B cell (primary cell): ENCODE results near the gene COL6A1. TPM values are rescaled to one million over a fixed set of nuclear protein-coding genes. Genes with fewer than 3 reads are reported as not detected.

Experiments
- ATAC-seq: fragments of 200-7000 bp; cut with Tn5 transposase; one replicate; pipeline ENCODE4 v1.10.0; 2021; ENCODE audit warnings: low read depth, mild to moderate bottlenecking, moderate number of reproducible peaks, moderate library complexity
- CTCF ChIA-PET: fragments of 350-600 bp; sonication (Branson Sonifier 250); formaldehyde crosslinking; loops from one replicate; lab custom pipeline; 2021; ENCODE audit warnings: antibody characterized with exemption, inconsistent platforms; lab: Charles Lee
- POLR2A ChIA-PET: fragments of 350-600 bp; sonication (Branson Sonifier 250); formaldehyde crosslinking; loops from one replicate; lab custom pipeline; 2021; ENCODE audit warnings: antibody characterized with exemption; lab: Charles Lee
- DNase-seq: peaks from one replicate; pipeline ENCODE4 v3.0.0; 2013
- H2AFZ ChIP-seq: 2 replicates; pipeline ENCODE4 v1.6.1; 2012; ENCODE audit warnings: mild to moderate bottlenecking, low read depth, low read length; ENCODE audit not compliant: insufficient read depth, poor library complexity, severe bottlenecking
- H3K27ac ChIP-seq, 2 donors: 1 replicate in 1 of 2; 2 replicates in 1 of 2; pipeline ENCODE4 v1.5.1; 2012 to 2013; ENCODE audit warnings: low read length in 2 of 2, mild to moderate bottlenecking in 2 of 2, moderate library complexity in 1 of 2
- H3K27me3 ChIP-seq, 4 experiments: fragments of 200-600 bp in 1 of 4; sonication (generic) in 1 of 4; replicated peaks in 1 of 4; 1 replicate in 2 of 4; 2 replicates in 2 of 4; pipeline versions ENCODE4 v1.6.1 to v1.7.0; 2013 to 2016; ENCODE audit warnings: low read length in 3 of 4, mild to moderate bottlenecking in 2 of 4, mixed read lengths in 1 of 4, moderate library complexity in 1 of 4; ENCODE audit not compliant: insufficient read depth in 4 of 4, control insufficient read depth in 3 of 4; ENCODE audit errors: control extremely low read depth in 1 of 4
- H3K36me3 ChIP-seq, 2 experiments: replicated peaks in 1 of 2; 1 replicate in 1 of 2; 2 replicates in 1 of 2; pipeline versions ENCODE4 v1.6.1 to v1.7.1; 2013; ENCODE audit warnings: low read length in 1 of 2; ENCODE audit not compliant: insufficient read depth in 2 of 2, control insufficient read depth in 1 of 2; ENCODE audit errors: control extremely low read depth in 1 of 2, extremely low read depth in 1 of 2
- H3K4me1 ChIP-seq, 2 donors: fragments of 200-600 bp in 1 of 2; sonication (generic) in 1 of 2; 1 replicate in 1 of 2; 2 replicates in 1 of 2; pipeline versions ENCODE4 v1.5.1 to v1.6.1; 2013 to 2017; ENCODE audit warnings: low read length in 2 of 2; ENCODE audit not compliant: control insufficient read depth in 2 of 2, insufficient read depth in 2 of 2
- H3K4me2 ChIP-seq: replicated peaks from 2 replicates; pipeline ENCODE3; 2012; ENCODE audit warnings: mild to moderate bottlenecking, low read depth, low read length; ENCODE audit not compliant: poor library complexity, severe bottlenecking
- H3K4me3 ChIP-seq, 5 experiments: fragments of 200-600 bp in 1 of 5; sonication (generic) in 1 of 5; 1 replicate in 3 of 5; 2 replicates in 2 of 5; pipeline versions ENCODE4 v1.5.1 to v1.7.0; 2011 to 2016; ENCODE audit warnings: low read length in 4 of 5, mild to moderate bottlenecking in 4 of 5, low read depth in 2 of 5, control low read depth in 1 of 5, moderate library complexity in 1 of 5; ENCODE audit not compliant: insufficient read depth in 1 of 5; ENCODE audit errors: control extremely low read depth in 1 of 5, extremely low read depth in 1 of 5
- H3K79me2 ChIP-seq: fragments of 200-600 bp; sonication (generic); one replicate; pipeline ENCODE4 v1.6.0; 2016; ENCODE audit warnings: low read length; ENCODE audit not compliant: control insufficient read depth, insufficient read depth
- H3K9ac ChIP-seq: fragments of 200-600 bp; sonication (generic); 2 replicates; pipeline ENCODE4 v1.6.1; 2017; ENCODE audit warnings: mild to moderate bottlenecking, low read length, moderate library complexity
- H3K9me3 ChIP-seq, 3 donors: one replicate each; pipeline versions ENCODE4 v1.6.1 to v1.7.1; 2013; ENCODE audit warnings: low read length in 2 of 3; ENCODE audit not compliant: control insufficient read depth in 2 of 3, insufficient read depth in 1 of 3; ENCODE audit errors: control extremely low read depth in 1 of 3
- H4K20me1 ChIP-seq: 2 replicates; pipeline ENCODE4 v1.6.0; 2012; ENCODE audit warnings: mild to moderate bottlenecking, low read length; ENCODE audit not compliant: insufficient read depth, control insufficient read depth, poor library complexity, severe bottlenecking
- H3K27ac Mint-ChIP-seq: one replicate; pipeline ENCODE4 v1.8.0; 2021; ENCODE audit warnings: mixed read lengths
- H3K27me3 Mint-ChIP-seq: one replicate; pipeline ENCODE4 v1.8.0; 2021; ENCODE audit warnings: mixed read lengths
- H3K4me1 Mint-ChIP-seq: one replicate; pipeline ENCODE4 v1.8.0; 2021; ENCODE audit warnings: mixed read lengths
- H3K4me3 Mint-ChIP-seq: one replicate; pipeline ENCODE4 v1.8.0; 2021; ENCODE audit warnings: mixed read lengths
- H3K9me3 Mint-ChIP-seq: one replicate; pipeline ENCODE4 v1.8.0; 2022; ENCODE audit warnings: mixed read lengths; ENCODE audit not compliant: insufficient read depth
- CTCF ChIP-seq: fragments of 200-600 bp; IDR thresholded peaks from one replicate; pipeline ENCODE4 v1.8.0; 2022; ENCODE audit warnings: antibody characterized with exemption, mild to moderate bottlenecking
- EZH2 ChIP-seq: IDR thresholded peaks from 2 replicates; pipeline ENCODE4 v1.6.1; 2012; ENCODE audit warnings: borderline replicate concordance, low read depth, mild to moderate bottlenecking, moderate library complexity, low read length; ENCODE audit not compliant: insufficient read depth, poor library complexity, severe bottlenecking
- WGBS: methylation state at CpG from one replicate; pipeline ENCODE4 v1.1.5; 2013; ENCODE audit warnings: missing lambda C conversion rate; ENCODE audit not compliant: insufficient coverage; 5-methylcytosine and 5-hydroxymethylcytosine counted together
- intact Hi-C: fragments of 100-400 bp; cut with micrococcal nuclease; formaldehyde crosslinking; loops from one replicate; pipeline ENCODE4 v1.10.0; 2022
- polyA plus RNA-seq: library from polyadenylated mRNA; depleted of rRNA; stranded (reverse); fragments of >200 nt; gene quantifications from 2 replicates; pipeline ENCODE4 v1.2.3, GENCODE V29; 2012
- total RNA-seq, 2 donors: library from RNA; stranded (reverse); fragments of 120-200 nt in 1 of 2; gene quantifications; 1 replicate in 1 of 2; 2 replicates in 1 of 2; pipeline versions ENCODE4 v1.2.3 to v1.2.4, GENCODE V29; 2013 to 2022

COL6A1 gene
- total and polyA plus RNA-seq, 2 donors (not counting 1 experiment from before 2014, with no cell fraction given): 0.39 to 0.67 TPM

- Histone ChIP-seq H3K27me3 (peaks cover 0 to 8% (median 0%) of the 10 kb centered on the region in 4 experiments), H3K4me3 (no peak overlapping the region), H4K20me1 (no peaks in the 10 kb centered on the region), H2AFZ (no peak overlapping the region), H3K4me1 (no peaks in the 10 kb centered on the region), H3K79me2 (no peaks in the 10 kb centered on the region), H3K27ac (no peak overlapping the region), H3K4me2 (no peak overlapping the region), H3K36me3 (no peaks in the 10 kb centered on the region), H3K9ac (no peak overlapping the region), H3K9me3 (peaks cover 0 to 21% (median 0%) of the 10 kb centered on the region in 3 donors)
- Mint-ChIP-seq H3K27me3 (peaks cover 45% of the 10 kb centered on the region), H3K4me3 (no peak overlapping the region), H3K4me1 (no peaks in the 10 kb centered on the region), H3K27ac (no peak overlapping the region), H3K9me3 (peaks cover 3% of the 10 kb centered on the region)
- CTCF ChIA-PET: no interaction called here
- 69% methylated on average over 6 of the region's 7 CpGs for WGBS
- no peak for TF ChIP-seq CTCF
- TF ChIP-seq EZH2: no peak
- no peak for DNase-seq
- POLR2A ChIA-PET: no interaction called here
- intact Hi-C loops: no loop called here
- no peak for ATAC-seq
These were observed 23.5 kb upstream of the COL6A1 start for GRCh38 chr21:45957981-45958600.

- H2AFZ ChIP-seq: no peak overlapping the region
- intact Hi-C loops: no loop called here
- no peaks in the 10 kb centered on the region for H3K36me3 ChIP-seq
- peaks cover 6% of the 10 kb centered on the region for H3K9me3 Mint-ChIP-seq
- H3K27me3 Mint-ChIP-seq: peaks cover 45% of the 10 kb centered on the region
- ChIA-PET POLR2A (no interaction called here), CTCF (no interaction called here)
- WGBS: 60% methylated on average over 2 of the region's 5 CpGs
- TF ChIP-seq CTCF (no peak), EZH2 (no peak)
- ATAC-seq (no peak), DNase-seq (no peak)
- no peaks in the 10 kb centered on the region for H3K79me2 ChIP-seq
- H3K9me3 ChIP-seq: peaks cover 0 to 27% (median 0%) of the 10 kb centered on the region in 3 donors
- H3K4me3 Mint-ChIP-seq: no peak overlapping the region
- no peak overlapping the region for H3K4me2 ChIP-seq
- H3K27ac ChIP-seq: no peak overlapping the region
- no peak overlapping the region for H3K27ac Mint-ChIP-seq
- peaks cover 1% of the 10 kb centered on the region for H3K4me1 Mint-ChIP-seq
- no peak overlapping the region for H3K9ac ChIP-seq
- H3K4me3 ChIP-seq: no peak overlapping the region
- H3K4me1 ChIP-seq: no peaks in the 10 kb centered on the region
- peaks cover 0 to 8% (median 0%) of the 10 kb centered on the region in 4 experiments for H3K27me3 ChIP-seq
- no peaks in the 10 kb centered on the region for H4K20me1 ChIP-seq
These were observed 22.4 kb upstream of the COL6A1 start for GRCh38 chr21:45959182-45959581.
